Astrocyte (in vitro differentiated cells and primary cell): Measurements from ENCODE around the gene PRRC2B.

Experiments
- CTCF ChIP-seq: IDR thresholded peaks from 2 replicates; pipeline ENCODE4 v1.5.1; 2011; ENCODE audit warnings: low read depth, mild to moderate bottlenecking, inconsistent platforms, low read length, moderate library complexity; ENCODE audit not compliant: insufficient read depth
- EZH2 ChIP-seq: IDR thresholded peaks from 2 replicates; pipeline ENCODE4 v1.6.1; 2012; ENCODE audit warnings: mild to moderate bottlenecking, low read length, inconsistent platforms; ENCODE audit not compliant: insufficient read depth

- TF ChIP-seq CTCF (no peak), EZH2 (no peak)
These were observed 75.5 kb downstream of the PRRC2B start for GRCh38 chr9:131469356-131469755.
